ENCODE results near the gene ANAPC2.
A peak's percentile ranks its signal among the peaks of the same experiment; 100 is the strongest.

- TF ChIP-seq ESRRA (IDR thresholded peaks at IDR 0.05; ENCODE audit: borderline replicate concordance, low read length) (no peak), RNF2 (IDR thresholded peaks at IDR 0.05; ENCODE audit: borderline replicate concordance, low read depth) (no peak), POLR2A (IDR thresholded peaks at IDR 0.05; ENCODE audit: low read length) (peak; percentile 12; the same call in 1 of the 2 replicates), REST (IDR thresholded peaks at IDR 0.05) (no peak), JUNB (IDR thresholded peaks at IDR 0.05) (no peak)
- TF ChIP-seq, protein P1, sequence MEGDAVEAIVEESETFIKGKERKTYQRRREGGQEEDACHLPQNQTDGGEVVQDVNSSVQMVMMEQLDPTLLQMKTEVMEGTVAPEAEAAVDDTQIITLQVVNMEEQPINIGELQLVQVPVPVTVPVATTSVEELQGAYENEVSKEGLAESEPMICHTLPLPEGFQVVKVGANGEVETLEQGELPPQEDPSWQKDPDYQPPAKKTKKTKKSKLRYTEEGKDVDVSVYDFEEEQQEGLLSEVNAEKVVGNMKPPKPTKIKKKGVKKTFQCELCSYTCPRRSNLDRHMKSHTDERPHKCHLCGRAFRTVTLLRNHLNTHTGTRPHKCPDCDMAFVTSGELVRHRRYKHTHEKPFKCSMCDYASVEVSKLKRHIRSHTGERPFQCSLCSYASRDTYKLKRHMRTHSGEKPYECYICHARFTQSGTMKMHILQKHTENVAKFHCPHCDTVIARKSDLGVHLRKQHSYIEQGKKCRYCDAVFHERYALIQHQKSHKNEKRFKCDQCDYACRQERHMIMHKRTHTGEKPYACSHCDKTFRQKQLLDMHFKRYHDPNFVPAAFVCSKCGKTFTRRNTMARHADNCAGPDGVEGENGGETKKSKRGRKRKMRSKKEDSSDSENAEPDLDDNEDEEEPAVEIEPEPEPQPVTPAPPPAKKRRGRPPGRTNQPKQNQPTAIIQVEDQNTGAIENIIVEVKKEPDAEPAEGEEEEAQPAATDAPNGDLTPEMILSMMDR (IDR thresholded peaks at IDR 0.05), result no peak
- TF ChIP-seq, protein P2, sequence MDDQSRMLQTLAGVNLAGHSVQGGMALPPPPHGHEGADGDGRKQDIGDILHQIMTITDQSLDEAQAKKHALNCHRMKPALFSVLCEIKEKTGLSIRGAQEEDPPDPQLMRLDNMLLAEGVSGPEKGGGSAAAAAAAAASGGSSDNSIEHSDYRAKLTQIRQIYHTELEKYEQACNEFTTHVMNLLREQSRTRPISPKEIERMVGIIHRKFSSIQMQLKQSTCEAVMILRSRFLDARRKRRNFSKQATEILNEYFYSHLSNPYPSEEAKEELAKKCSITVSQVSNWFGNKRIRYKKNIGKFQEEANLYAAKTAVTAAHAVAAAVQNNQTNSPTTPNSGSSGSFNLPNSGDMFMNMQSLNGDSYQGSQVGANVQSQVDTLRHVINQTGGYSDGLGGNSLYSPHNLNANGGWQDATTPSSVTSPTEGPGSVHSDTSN (IDR thresholded peaks at IDR 0.05), result 0 out of 2 replicates have a peak, but pooled peaks have one; percentile 25
These were observed 20.4 kb downstream of the ANAPC2 start for GRCh38 chr9:137167747-137168572.
